DOHH2 (cell line): ENCODE measurements around the gene MEIOB.
"Not testable (repeated sequence)": the region's sequence is repeated elsewhere in the genome, so short reads cannot be mapped to it uniquely, and the experiment has no call there.

ENCODE experiments used
- H3F3A ChIP-seq: fragments of 200-600 bp; sonication (generic), shearing (Covaris generic); 2 replicates; pipeline ENCODE4 v1.6.0; 2016; ENCODE audit warnings: antibody characterized with exemption, mild to moderate bottlenecking; ENCODE audit not compliant: control insufficient read depth, insufficient read depth
- H3K27ac ChIP-seq: fragments of 200-600 bp; sonication (generic); 2 replicates; pipeline ENCODE4 v1.5.1; 2014; ENCODE audit warnings: low read depth, mild to moderate bottlenecking, low read length, moderate library complexity
- H3K27me3 ChIP-seq: fragments of 200-600 bp; sonication (generic); 2 replicates; pipeline ENCODE4 v1.6.1; 2014; ENCODE audit warnings: mild to moderate bottlenecking, low read length, mixed read lengths; ENCODE audit not compliant: control insufficient read depth
- H3K36me3 ChIP-seq: fragments of 200-600 bp; sonication (generic); 2 replicates; pipeline ENCODE4 v1.6.1; 2014; ENCODE audit warnings: mild to moderate bottlenecking, low read length, moderate library complexity, mixed read lengths; ENCODE audit not compliant: control insufficient read depth
- H3K4me1 ChIP-seq: fragments of 200-600 bp; sonication (generic); 2 replicates; pipeline ENCODE4 v1.6.1; 2014; ENCODE audit warnings: mild to moderate bottlenecking, low read length, mixed read lengths; ENCODE audit not compliant: control insufficient read depth
- H3K4me2 ChIP-seq: fragments of 200-600 bp; sonication (generic); 2 replicates; pipeline ENCODE4 v1.6.0; 2014; ENCODE audit warnings: mild to moderate bottlenecking, low read length, moderate library complexity
- H3K4me3 ChIP-seq: fragments of 200-600 bp; sonication (generic); 2 replicates; pipeline ENCODE4 v1.5.1; 2014; ENCODE audit warnings: mild to moderate bottlenecking, low read length, mixed read lengths
- H3K79me2 ChIP-seq: fragments of 200-600 bp; sonication (generic); 2 replicates; pipeline ENCODE4 v1.6.1; 2014; ENCODE audit warnings: mild to moderate bottlenecking, low read length, mixed read lengths; ENCODE audit not compliant: control insufficient read depth
- H3K9me2 ChIP-seq: fragments of 200-600 bp; sonication (generic); replicated peaks from 2 replicates; pipeline ENCODE4 v1.6.1; 2014; ENCODE audit warnings: mild to moderate bottlenecking, low read length, mixed read lengths; ENCODE audit not compliant: control insufficient read depth
- H3K9me3 ChIP-seq: fragments of 200-600 bp; sonication (generic); 2 replicates; pipeline ENCODE4 v1.6.1; 2014; ENCODE audit warnings: antibody characterized with exemption, low read length, mixed read lengths; ENCODE audit not compliant: control insufficient read depth, insufficient read depth
- H4K20me1 ChIP-seq: fragments of 200-600 bp; sonication (generic); 2 replicates; pipeline ENCODE4 v1.6.0; 2014; ENCODE audit warnings: low read depth, mild to moderate bottlenecking, antibody characterized with exemption, low read length, moderate library complexity; ENCODE audit not compliant: control insufficient read depth, insufficient read depth
- EZH2phosphoT487 ChIP-seq: fragments of 200-600 bp; sonication (generic); IDR thresholded peaks from 2 replicates; pipeline ENCODE4 v1.6.1; 2017; ENCODE audit warnings: borderline replicate concordance, mild to moderate bottlenecking, antibody characterized with exemption, low read length, moderate library complexity, mixed read lengths
- TF ChIP-seq, protein P1 (sequence below): fragments of 200-600 bp; sonication (generic); IDR thresholded peaks from one replicate; pipeline ENCODE4 v1.5.1; 2014; ENCODE audit warnings: antibody characterized with exemption, mild to moderate bottlenecking, low read depth, low read length; ENCODE audit not compliant: poor library complexity, severe bottlenecking

The MEIOB gene

DNA sequence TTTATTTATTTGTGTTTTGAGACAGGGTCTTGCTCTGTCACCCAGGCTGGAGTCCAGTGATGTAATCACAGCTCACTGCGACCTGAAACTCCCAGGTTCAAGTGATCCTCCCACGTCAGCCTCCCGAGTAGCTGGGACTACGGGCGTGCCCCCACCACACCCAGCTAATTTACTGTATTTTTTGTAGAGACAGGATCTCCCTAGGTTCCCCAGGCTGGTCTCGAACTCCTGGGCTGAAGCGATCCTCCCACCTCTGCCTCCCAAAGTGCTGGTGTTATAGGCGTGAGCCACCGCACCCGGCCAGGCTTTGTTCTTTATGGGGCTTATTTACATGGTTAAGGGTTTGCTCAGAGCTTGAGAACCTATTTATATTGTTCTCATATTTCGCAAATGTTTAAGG, 5.8 kb upstream of the MEIOB start:
- Histone ChIP-seq H3K27me3 (peaks cover 12% of the 10 kb centered on the region), H3K4me2 (no peak overlapping the region), H3K4me1 (no peaks in the 10 kb centered on the region), H3K27ac (no peak overlapping the region), H3K9me2 (no peaks in the 10 kb centered on the region), H3K9me3 (no peaks in the 10 kb centered on the region), H3K36me3 (no peaks in the 10 kb centered on the region), H3F3A (no peaks in the 10 kb centered on the region), H3K4me3 (no peak overlapping the region), H4K20me1 (no peaks in the 10 kb centered on the region), H3K79me2 (no peaks in the 10 kb centered on the region)
- no peak for TF ChIP-seq EZH2phosphoT487
- TF ChIP-seq, protein P1, sequence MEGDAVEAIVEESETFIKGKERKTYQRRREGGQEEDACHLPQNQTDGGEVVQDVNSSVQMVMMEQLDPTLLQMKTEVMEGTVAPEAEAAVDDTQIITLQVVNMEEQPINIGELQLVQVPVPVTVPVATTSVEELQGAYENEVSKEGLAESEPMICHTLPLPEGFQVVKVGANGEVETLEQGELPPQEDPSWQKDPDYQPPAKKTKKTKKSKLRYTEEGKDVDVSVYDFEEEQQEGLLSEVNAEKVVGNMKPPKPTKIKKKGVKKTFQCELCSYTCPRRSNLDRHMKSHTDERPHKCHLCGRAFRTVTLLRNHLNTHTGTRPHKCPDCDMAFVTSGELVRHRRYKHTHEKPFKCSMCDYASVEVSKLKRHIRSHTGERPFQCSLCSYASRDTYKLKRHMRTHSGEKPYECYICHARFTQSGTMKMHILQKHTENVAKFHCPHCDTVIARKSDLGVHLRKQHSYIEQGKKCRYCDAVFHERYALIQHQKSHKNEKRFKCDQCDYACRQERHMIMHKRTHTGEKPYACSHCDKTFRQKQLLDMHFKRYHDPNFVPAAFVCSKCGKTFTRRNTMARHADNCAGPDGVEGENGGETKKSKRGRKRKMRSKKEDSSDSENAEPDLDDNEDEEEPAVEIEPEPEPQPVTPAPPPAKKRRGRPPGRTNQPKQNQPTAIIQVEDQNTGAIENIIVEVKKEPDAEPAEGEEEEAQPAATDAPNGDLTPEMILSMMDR, result no peak

DNA sequence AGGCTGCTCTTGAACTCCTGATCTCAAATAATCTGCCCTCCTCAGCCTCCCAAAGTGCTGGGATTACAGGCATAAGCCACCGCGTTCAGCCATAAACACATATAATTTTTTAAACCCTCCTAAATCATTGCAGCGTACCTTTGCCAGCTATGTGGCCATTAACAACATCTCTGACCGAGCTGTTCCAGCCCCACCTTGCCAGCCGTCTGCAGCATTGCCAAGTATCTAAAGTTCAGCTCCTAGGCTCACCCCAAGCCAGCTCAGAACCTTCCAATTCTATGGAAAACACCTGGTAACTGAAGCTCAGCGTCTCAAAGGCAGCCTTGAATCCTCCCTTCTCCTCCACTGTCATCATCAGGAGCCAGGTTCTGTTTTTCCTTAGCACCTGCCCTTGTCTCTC, 5.1 kb upstream of the MEIOB start:
- TF ChIP-seq EZH2phosphoT487, result no peak
- TF ChIP-seq, protein P1, result no peak
- Histone ChIP-seq H3K4me2 (no peak overlapping the region), H3K27me3 (peaks cover 12% of the 10 kb centered on the region), H3K4me3 (no peak overlapping the region), H3K4me1 (no peaks in the 10 kb centered on the region), H3K9me2 (no peaks in the 10 kb centered on the region), H4K20me1 (no peaks in the 10 kb centered on the region), H3K36me3 (no peaks in the 10 kb centered on the region), H3K79me2 (no peaks in the 10 kb centered on the region), H3K9me3 (no peaks in the 10 kb centered on the region), H3K27ac (no peak overlapping the region), H3F3A (no peaks in the 10 kb centered on the region)

DNA sequence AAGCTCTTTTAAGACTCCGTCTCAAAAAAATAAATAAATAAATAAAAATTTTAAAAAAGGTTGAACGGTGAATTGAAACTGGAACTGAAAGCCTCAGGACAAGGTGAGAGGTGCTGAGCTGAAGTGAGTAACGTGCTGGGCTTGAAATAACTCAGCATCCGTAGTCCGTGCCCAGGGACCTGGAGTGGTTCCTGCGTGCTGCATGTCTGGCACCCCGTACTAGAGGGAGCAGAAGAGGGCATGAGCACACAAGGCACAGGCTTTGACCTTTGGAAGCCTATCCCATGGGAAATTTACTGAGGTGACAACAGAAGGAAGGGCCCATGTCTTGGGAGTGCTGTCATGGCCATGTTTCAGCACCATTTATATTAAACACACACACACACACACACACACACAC, 4.5 kb upstream of the MEIOB start:
- Histone ChIP-seq H3K36me3 (no peaks in the 10 kb centered on the region), H3F3A (no peaks in the 10 kb centered on the region), H3K9me3 (no peaks in the 10 kb centered on the region), H3K9me2 (no peaks in the 10 kb centered on the region), H3K4me1 (no peaks in the 10 kb centered on the region), H3K27me3 (peaks cover 12% of the 10 kb centered on the region), H3K4me3 (no peak overlapping the region), H3K27ac (no peak overlapping the region), H3K4me2 (no peak overlapping the region), H4K20me1 (no peaks in the 10 kb centered on the region), H3K79me2 (no peaks in the 10 kb centered on the region)
- TF ChIP-seq, protein P1, result no peak
- TF ChIP-seq EZH2phosphoT487, result no peak

DNA sequence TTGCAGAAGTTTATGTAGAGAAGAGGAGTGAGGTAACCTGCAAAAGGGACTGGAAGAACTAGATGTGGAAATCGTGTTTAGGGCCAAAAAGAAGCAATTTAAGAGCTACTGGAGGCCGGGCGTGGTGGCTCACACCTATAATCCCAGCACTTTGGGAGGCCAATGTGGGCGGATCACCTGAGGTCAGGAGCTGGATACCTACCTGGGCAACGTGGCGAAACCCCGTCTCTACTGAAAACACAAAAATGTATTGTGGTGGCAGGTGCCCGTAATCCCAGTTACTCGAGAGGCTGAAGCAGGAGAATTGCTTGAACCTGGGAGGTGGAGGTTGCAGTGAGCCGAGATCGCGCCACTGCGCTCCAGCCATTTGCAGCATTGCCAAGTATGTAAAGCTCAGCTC, 4.1 kb upstream of the MEIOB start:
- H3K79me2 ChIP-seq, result not testable (repeated sequence)

More for the DNA sequence above, 4.1 kb upstream of the MEIOB start:
- H4K20me1 ChIP-seq, H3K9me2 ChIP-seq, H3K4me2 ChIP-seq, H3K4me1 ChIP-seq, H3K9me3 ChIP-seq, H3K36me3 ChIP-seq, H3F3A ChIP-seq, H3K27ac ChIP-seq, H3K4me3 ChIP-seq: not testable (repeated sequence)
- H3K27me3 ChIP-seq, result peaks cover 12% of the 10 kb centered on the region
